Putamen (tissue), 1 donor: ENCODE measurements around the gene TXNDC12.

Source experiments
- DNase-seq: peaks from one replicate; pipeline ENCODE4 v3.0.0-alpha.2; 2016; ENCODE audit warnings: low spot score

TXNDC12 gene

DNA sequence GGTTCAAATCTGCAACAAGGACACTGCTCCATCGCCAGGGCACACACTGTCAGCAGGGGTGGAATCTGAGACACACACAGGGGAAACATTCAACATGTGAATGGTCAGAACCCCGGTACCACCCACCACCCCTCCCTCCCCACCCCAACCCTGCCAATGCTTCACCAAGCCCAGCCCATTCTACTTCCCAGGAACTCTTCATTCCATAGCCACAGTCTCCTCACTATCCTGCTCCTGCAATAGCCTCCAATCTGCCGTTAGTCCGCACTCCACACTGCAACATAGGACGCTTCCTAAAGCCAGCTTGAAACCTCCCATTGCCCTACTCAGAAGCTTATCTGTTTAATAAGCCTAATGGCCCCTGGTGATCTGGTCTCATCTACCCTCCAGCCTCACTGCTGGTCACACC is 57.0 kb downstream of the TXNDC12 start:
- no peak for DNase-seq

DNA sequence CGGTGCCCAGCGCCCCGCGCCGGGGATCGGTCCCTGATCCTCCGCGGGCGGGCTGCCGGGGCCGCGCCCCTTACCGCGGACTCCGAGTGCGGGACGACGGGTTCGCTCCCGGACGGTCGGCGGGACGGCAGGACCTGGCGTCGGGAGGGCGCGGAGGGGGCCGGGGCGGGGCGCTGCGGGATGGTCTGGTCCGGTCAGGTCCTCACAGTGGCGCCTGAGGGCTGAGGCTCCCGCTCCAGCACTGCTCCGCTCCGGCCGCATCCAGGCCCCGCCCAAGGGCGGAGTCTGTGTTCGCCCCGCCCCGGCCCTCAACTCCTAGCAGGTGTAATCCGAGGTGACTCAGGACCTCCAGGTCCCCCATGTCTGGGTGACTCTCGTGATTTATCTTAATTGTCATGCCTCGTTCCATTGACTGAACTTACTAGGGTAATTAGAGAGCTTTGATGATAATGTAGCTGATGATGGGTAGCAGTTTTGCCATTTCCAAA is 64.5 kb downstream of the TXNDC12 start, which contains the start of gene RAB3B:
TSS of gene RAB3B (minus strand) at position 223 of the 488 bp plus-strand sequence. CDS start 13,583 bp downstream, outside the sequence.
- no peak for DNase-seq

DNA sequence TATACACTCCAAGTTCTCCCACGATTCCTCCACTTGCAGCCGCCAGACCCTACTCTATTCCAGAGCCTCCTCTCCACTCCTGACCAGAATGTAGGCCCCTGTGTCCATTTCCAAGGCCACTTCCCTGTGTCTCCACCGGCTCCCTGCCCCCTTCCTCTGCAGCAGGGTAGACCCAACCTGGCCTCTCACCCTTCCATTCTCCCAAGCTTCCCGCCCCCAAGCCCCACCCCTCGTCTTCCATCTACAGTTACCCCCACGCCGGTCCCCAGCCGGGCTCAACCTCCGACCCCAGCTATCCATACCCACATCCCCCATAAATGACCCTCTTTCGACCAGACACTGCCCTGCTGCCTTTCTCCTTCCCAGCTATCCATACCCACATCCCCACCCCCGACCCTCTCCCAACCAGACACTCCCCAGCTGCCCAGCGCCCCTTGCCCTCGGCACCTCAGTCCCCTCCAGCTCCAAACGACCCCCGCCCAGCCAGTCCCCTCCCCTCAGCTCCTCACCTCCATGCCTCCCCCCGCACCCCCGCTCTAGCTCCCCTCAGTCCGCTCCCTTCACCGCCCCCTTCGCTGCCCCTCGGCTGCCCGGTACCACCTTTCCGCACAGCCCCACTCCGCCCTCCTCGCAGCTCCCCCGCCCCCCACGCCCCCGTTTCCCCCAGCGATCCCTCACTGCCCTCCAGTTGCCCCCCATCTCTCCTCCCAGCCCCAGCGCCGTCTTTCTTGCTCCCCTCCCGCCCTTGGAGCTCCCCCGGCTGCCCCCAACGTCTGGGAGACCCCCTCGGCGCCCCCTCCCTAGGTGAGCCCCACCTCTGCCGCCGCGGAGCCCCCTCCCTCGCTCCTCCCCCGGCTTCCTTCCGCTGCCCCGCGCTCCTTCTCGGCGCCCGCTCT is 65.2 kb downstream of the TXNDC12 start:
- no peak for DNase-seq

DNA sequence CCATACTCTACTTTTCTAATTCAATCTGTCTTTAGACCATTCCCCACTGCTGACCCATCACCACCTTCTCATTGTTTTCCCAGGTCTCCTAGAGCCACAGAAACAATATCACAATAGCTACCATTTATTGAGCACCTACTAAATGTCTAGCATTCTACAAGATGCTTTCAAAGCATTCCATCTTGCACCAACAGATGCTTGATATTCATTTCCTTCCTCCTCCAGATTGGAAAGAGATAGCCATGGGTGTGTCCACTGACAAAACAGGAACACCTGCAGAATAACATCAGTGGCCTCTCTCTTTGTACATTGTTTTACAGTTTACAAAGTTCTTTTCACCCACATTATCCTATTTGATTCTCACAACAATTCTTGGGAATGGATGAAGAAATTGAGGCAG is 66.7 kb downstream of the TXNDC12 start:
- no peak for DNase-seq

DNA sequence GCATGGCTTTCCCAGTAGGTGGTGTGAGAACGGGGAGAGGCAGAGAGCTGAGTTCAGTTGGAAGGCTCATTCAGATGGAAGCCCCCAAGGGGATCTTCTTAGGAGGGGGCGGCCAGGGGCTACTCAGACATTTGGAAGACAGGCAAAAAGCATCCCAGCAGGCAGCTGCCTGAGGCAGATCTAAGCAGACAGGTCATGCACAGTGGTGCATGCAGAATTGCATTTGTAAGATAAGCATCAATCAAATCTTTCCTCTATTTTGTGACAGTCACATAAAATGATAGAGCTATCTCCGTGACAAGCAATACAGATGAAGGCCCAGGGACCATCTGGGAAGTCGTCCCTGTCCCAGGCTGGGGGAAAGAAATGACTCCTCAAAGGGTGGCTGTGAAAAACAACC is 68.3 kb downstream of the TXNDC12 start:
- no peak for DNase-seq

DNA sequence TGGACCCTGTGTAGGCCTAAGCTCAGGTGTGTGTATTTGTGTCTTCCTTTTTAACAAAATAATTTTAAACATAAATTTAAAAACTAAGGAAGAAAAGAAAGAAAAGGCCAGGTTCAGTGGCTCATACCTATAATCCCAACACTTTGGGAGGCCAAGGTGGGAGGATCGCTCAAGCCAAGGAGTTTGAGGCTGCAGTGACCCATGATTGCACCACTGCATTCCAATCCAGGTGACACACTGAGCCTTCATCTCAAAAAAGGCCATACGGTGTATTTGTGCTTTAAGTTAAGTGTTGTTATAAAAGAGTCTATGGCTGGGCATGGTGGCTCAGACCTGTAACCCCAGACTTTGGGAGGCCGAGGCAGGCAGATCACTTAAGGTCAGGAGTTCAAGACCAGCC is 72.8 kb downstream of the TXNDC12 start:
- DNase-seq: no peak

DNA sequence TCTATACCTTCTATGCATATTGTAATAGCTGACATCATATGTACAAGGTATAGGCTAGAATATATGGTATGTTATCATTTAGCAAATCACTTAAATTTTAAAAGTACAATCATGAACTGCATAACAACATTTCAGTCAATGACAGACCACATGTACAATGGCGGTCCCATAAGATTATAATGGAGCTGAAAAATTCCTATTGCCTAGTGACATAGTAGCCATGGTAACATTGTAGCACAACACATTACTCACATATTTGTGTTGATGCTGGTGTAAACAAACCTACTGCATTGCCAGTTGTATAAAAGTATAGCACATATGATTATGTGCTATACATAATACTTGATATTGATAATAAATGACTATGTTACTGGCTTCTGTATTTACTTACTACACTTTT is 73.4 kb downstream of the TXNDC12 start:
- no peak for DNase-seq

DNA sequence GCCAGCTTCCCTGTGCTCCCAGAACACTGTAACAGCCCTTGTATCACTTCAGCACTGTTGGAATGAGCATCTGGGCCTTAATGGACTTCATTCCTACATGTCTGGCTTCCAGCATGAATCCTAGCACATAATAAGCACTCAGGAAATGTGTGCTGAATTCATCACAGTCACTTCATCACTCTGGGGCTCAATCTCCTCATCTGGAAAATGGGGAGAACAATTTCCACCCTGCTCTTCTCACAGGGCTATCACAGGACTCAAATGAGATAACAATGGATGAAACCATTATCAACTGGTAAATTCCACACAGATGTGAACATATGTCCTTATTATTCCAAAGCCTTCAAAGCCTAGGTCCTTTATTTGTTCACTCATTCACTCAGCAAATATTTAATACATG is 76.9 kb downstream of the TXNDC12 start:
- no peak for DNase-seq

DNA sequence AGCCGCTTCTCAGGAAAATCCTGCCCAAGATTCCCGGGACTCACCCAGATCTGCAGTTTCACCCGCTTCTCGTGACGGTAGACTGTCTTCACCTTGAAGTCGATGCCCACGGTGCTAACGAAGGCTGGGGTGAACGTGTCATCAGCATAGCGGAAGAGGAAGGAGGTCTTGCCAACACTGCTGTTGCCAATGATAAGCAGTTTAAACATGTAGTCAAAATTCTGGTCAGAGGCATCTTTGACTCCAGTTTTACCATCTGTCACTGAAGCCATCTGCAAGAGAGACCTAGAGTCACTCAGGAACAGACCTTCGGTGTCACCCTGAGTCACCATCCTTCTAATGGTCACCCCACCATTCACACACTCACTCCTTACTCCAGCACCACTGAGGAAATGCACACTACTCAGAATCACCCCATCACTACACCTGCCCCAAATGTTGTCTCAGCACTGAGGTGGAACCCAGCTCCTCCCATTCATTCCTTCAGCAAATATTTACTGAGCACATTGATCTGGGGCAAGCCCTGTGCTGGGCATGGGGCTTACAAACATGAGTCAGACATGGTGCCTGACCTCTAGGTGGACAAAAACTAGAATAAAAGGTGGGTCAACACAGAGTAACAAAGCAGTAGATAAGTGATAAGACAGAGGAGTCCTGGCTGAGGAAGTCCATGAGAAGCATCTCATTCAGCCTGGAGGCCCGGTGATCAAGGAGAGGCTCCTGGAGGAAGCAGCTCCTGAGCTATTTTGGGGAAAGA is 78.0 kb downstream of the TXNDC12 start:
- DNase-seq: no peak

DNA sequence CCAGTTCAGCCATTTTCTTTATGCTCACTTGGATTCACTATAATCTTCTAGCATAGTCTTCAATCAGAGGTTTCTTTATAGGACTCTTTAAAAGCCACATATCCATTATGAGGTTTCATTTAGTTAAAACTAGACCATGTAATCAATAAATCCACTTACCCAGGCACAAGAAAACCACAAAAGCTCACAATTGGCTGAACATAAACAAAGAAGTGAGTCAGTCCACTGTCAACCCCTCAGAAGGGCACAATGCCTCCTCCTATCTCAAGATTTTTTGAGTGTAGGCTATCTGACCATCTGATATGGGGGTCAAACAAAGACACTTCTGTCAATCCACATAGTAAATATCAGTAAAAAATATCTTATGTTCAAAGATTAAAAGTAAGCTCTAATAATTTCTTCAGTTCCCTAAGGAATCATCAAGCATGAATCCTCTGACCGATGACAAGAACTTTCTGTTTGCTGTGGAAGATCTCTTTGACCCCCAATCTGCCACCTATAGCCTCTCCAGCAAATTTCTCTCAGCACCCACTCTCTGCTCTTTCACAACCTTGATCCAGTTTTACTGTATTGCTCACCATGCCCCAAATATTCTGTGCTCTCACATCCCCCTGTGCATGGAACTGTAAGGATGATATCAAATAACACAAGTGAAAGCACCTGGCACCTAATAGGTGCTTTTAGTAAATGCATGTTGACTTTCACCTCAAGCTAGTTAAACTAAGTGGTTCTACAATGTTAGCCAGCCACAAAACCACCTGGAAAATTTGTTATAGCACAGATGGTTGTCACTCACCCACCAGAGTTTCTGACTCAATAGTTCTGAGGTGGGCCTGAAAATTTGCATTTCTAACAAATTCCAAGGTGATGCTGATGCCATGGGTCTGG is 81.2 kb downstream of the TXNDC12 start:
- no peak for DNase-seq
